Heart left ventricle (tissue), 13 donors: Measurements from ENCODE around the gene JAGN1.

ENCODE experiments used
- CTCF ChIP-seq, 12 donors: fragments of 200-600 bp; sonication (generic) in 4 of 12; IDR thresholded peaks; one replicate each; pipeline versions ENCODE4 v1.5.0 to v1.8.0; 2018 to 2022; ENCODE audit warnings: antibody characterized with exemption in 12 of 12, mild to moderate bottlenecking in 5 of 12
- POLR2A ChIP-seq, 2 donors: fragments of 450-650 bp; IDR thresholded peaks; one replicate each; pipeline ENCODE4 v1.6.1; 2017; ENCODE audit warnings: antibody characterized with exemption in 2 of 2, mild to moderate bottlenecking in 2 of 2, moderate library complexity in 2 of 2
- donor health status: ischemic (EF 13 %, LVEDD 7.1; RV severe dilation, severe dysfunction).
- donor health status: DM: no; HTN: yes; CAD: no.
- donor health status: DM: no; HTN: no; CAD: no.
- donor health status: ischemic (EF 25% LVEDD 6.9; RV normal size, moderate dysfunction).
- donor health status: ischemic (EF 25% LVEDD 5.7; RV mildly dilated, moderate dysfunction).
- donor health status: ischemic (EF 35%, LVEDD 5.7; RV mildly dilated, moderate dysfunction).
- donor health status: nonischemic (EF 11% LVEDD 7.7; RV severe dilation, severe dysfunction).
- donor health status: DM: yes; HTN: yes; CAD: no.
- donor health status: PGD.
- donor health status: ischemic (EF 29% LVEDD 5.4; RV normal size, mild dysfunction).
- donor health status: nonischemic (EF 23%, LVEDD 6.1; RV moderate dilation, normal function).

- TF ChIP-seq CTCF (IDR thresholded peaks at IDR 0.05) (no peak), POLR2A (IDR thresholded peaks at IDR 0.05) (no peak)
Measured at GRCh38 chr3:9913601-9914000, 23.2 kb downstream of the JAGN1 start.
